Astrocyte (in vitro differentiated cells and primary cell): ENCODE measurements around the gene JTB. TPM values are rescaled to one million over a fixed set of nuclear protein-coding genes. Genes with fewer than 3 reads are reported as not detected.
A peak's percentile ranks its signal among the peaks of the same experiment; 100 is the strongest.
"Not testable (repeated sequence)": the region's sequence is repeated elsewhere in the genome, so short reads cannot be mapped to it uniquely, and the experiment has no call there.

Source experiments
- DNase-seq: peaks from one replicate; pipeline ENCODE4 v3.0.0-alpha.2; 2010; ENCODE audit warnings: low read depth
- FAIRE-seq: peaks from 2 replicates; lab custom pipeline; 2011; peaks lifted over from hg19 to GRCh38; lab: Jason Lieb, UNC
- H2AFZ ChIP-seq: 2 replicates; pipeline ENCODE4 v1.6.0; 2012; ENCODE audit warnings: low read depth, low read length, inconsistent platforms
- H3K27ac ChIP-seq: 2 replicates; pipeline ENCODE4 v1.5.1; 2011; ENCODE audit warnings: low read depth, low read length, inconsistent platforms
- H3K27me3 ChIP-seq: 2 replicates; pipeline ENCODE4 v1.6.0; 2011; ENCODE audit warnings: low read length, inconsistent platforms; ENCODE audit not compliant: insufficient read depth
- H3K36me3 ChIP-seq: 2 replicates; pipeline ENCODE4 v1.5.1; 2011; ENCODE audit warnings: low read length, inconsistent platforms; ENCODE audit not compliant: insufficient read depth
- H3K4me1 ChIP-seq: 2 replicates; pipeline ENCODE4 v1.5.1; 2011; ENCODE audit warnings: low read length, inconsistent platforms; ENCODE audit not compliant: insufficient read depth
- H3K4me2 ChIP-seq: 2 replicates; pipeline ENCODE4 v1.6.0; 2012; ENCODE audit warnings: low read length, inconsistent platforms
- H3K4me3 ChIP-seq: 2 replicates; pipeline ENCODE4 v1.5.1; 2011; ENCODE audit warnings: low read depth, mild to moderate bottlenecking, low read length, inconsistent platforms; ENCODE audit not compliant: insufficient read depth
- H3K79me2 ChIP-seq: 2 replicates; pipeline ENCODE4 v1.6.0; 2012; ENCODE audit warnings: mild to moderate bottlenecking, low read length, inconsistent platforms; ENCODE audit not compliant: insufficient read depth
- H3K9ac ChIP-seq: 2 replicates; pipeline ENCODE4 v1.6.0; 2012; ENCODE audit warnings: mild to moderate bottlenecking, low read length, inconsistent platforms
- H3K9me3 ChIP-seq: 2 replicates; pipeline ENCODE4 v1.5.1; 2012; ENCODE audit warnings: low read depth, mild to moderate bottlenecking, low read length, inconsistent platforms; ENCODE audit not compliant: insufficient read depth
- H4K20me1 ChIP-seq: 2 replicates; pipeline ENCODE4 v1.6.0; 2012; ENCODE audit warnings: low read length, inconsistent platforms; ENCODE audit not compliant: insufficient read depth
- H3K27ac Mint-ChIP-seq: one replicate; pipeline ENCODE4 v1.8.0; 2021; ENCODE audit warnings: mild to moderate bottlenecking, mixed read lengths; ENCODE audit not compliant: unreplicated experiment
- H3K27me3 Mint-ChIP-seq: one replicate; pipeline ENCODE4 v1.8.0; 2021; ENCODE audit warnings: low read depth, mixed read lengths; ENCODE audit not compliant: unreplicated experiment
- H3K36me3 Mint-ChIP-seq: one replicate; pipeline ENCODE4 v1.8.0; 2021; ENCODE audit warnings: low read depth, mixed read lengths; ENCODE audit not compliant: unreplicated experiment
- H3K4me1 Mint-ChIP-seq: one replicate; pipeline ENCODE4 v1.8.0; 2021; ENCODE audit warnings: low read depth, mixed read lengths; ENCODE audit not compliant: unreplicated experiment
- H3K4me3 Mint-ChIP-seq: one replicate; pipeline ENCODE4 v1.8.0; 2021; ENCODE audit warnings: mild to moderate bottlenecking, moderate library complexity, mixed read lengths; ENCODE audit not compliant: unreplicated experiment
- H3K9me3 Mint-ChIP-seq: one replicate; pipeline ENCODE4 v1.8.0; 2021; ENCODE audit warnings: mild to moderate bottlenecking, mixed read lengths; ENCODE audit not compliant: unreplicated experiment
- EZH2 ChIP-seq: IDR thresholded peaks from 2 replicates; pipeline ENCODE4 v1.6.1; 2012; ENCODE audit warnings: mild to moderate bottlenecking, low read length, inconsistent platforms; ENCODE audit not compliant: insufficient read depth
- total RNA-seq: library from RNA; stranded (reverse); gene quantifications from 2 replicates; pipeline ENCODE4 v1.2.1, GENCODE V29; 2021
- TF ChIP-seq, protein P1 (sequence below): IDR thresholded peaks from 2 replicates; pipeline ENCODE4 v1.5.1; 2011; ENCODE audit warnings: low read depth, mild to moderate bottlenecking, inconsistent platforms, low read length, moderate library complexity; ENCODE audit not compliant: insufficient read depth

The JTB gene
- total RNA-seq, 1 donor from 2014 or later, result 103 TPM

DNA sequence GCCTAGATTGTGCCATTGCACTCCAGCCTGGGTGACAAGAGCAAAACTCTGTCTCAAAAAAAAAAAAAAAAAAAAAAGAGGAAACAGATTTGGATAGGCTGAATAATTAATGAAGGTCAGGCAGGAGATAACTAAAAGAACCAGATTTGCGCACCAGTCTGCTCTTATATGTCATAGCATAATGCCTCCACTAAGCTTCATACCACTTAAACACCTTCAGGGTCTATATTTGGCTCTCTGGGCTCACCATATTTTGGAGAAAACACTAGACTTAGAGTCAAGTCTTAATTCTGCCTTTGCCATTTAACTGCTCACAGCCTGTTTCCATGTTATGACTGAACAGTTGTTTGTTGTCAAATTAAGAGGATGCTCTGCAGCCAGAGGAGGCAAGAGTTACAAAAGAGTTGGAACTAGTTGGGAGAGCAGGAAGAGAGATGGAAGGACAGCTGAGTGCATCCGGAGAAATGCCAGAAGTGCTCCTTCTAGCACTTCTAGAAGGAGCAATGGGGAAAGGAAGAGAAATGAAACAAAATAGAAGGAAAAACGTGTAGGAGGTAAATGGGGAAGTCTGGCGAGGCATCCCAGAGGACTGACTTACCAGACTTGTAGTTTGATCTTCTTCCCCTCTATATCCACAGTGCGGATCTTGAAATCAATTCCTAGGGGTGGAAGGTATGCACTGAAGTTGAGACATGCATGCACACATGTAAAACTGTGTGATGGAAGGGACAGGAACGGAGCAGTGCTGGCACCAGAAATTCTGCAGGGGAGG is 6.8 kb upstream of the JTB start:
- Histone ChIP-seq H3K4me1 (peaks cover 17% of the 10 kb centered on the region), H3K4me3 (peak overlapping the region; percentile 100), H3K9me3 (no peaks in the 10 kb centered on the region), H3K36me3 (peaks cover 13% of the 10 kb centered on the region), H4K20me1 (peaks cover 8% of the 10 kb centered on the region), H3K27ac (no peak overlapping the region), H3K4me2 (peak overlapping the region; percentile 100), H3K9ac (peak overlapping the region; percentile 99), H3K79me2 (peaks cover 28% of the 10 kb centered on the region), H2AFZ (no peak overlapping the region), H3K27me3 (no peaks in the 10 kb centered on the region)
- Mint-ChIP-seq H3K9me3 (no peaks in the 10 kb centered on the region), H3K27me3 (no peaks in the 10 kb centered on the region), H3K27ac (no peak overlapping the region), H3K36me3 (peaks cover 10% of the 10 kb centered on the region), H3K4me3 (peak overlapping the region; percentile 99), H3K4me1 (peaks cover 11% of the 10 kb centered on the region)
- no peak for DNase-seq
- no peak for FAIRE-seq
- no peak for TF ChIP-seq EZH2
- TF ChIP-seq, protein P1, sequence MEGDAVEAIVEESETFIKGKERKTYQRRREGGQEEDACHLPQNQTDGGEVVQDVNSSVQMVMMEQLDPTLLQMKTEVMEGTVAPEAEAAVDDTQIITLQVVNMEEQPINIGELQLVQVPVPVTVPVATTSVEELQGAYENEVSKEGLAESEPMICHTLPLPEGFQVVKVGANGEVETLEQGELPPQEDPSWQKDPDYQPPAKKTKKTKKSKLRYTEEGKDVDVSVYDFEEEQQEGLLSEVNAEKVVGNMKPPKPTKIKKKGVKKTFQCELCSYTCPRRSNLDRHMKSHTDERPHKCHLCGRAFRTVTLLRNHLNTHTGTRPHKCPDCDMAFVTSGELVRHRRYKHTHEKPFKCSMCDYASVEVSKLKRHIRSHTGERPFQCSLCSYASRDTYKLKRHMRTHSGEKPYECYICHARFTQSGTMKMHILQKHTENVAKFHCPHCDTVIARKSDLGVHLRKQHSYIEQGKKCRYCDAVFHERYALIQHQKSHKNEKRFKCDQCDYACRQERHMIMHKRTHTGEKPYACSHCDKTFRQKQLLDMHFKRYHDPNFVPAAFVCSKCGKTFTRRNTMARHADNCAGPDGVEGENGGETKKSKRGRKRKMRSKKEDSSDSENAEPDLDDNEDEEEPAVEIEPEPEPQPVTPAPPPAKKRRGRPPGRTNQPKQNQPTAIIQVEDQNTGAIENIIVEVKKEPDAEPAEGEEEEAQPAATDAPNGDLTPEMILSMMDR, result no peak

DNA sequence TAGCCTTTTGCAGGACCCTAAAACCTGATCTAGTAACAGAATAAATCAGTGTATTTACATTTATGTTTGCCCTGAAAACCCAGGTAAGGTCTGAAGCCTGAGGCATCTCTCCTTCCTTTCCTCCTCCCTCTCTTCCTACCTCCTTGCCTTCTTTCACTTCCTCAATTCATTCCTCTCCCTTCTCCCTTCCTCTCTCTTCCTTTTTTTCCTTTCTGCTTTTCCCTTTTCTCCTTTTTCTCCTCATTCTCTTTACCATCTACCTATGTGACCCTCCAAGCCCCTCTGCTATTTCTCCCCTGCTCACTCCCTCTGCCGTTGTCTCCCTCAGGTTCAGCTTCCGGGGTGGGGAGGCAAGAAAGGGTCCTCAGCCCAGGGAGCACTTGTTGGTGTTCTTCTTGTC is 4.3 kb upstream of the JTB start:
- H3K9me3 Mint-ChIP-seq, DNase-seq, H3K27ac ChIP-seq, H3K4me2 ChIP-seq, H3K4me3 ChIP-seq, H3K9me3 ChIP-seq, H3K27me3 ChIP-seq, H3K4me1 Mint-ChIP-seq, H4K20me1 ChIP-seq, FAIRE-seq, H2AFZ ChIP-seq, H3K27me3 Mint-ChIP-seq, H3K27ac Mint-ChIP-seq, H3K9ac ChIP-seq, H3K4me3 Mint-ChIP-seq: not testable (repeated sequence)
- H3K4me1 ChIP-seq, result peaks cover 23% of the 10 kb centered on the region
- H3K36me3 ChIP-seq, result peaks cover 16% of the 10 kb centered on the region
- peaks cover 10% of the 10 kb centered on the region for H3K36me3 Mint-ChIP-seq
- peaks cover 35% of the 10 kb centered on the region for H3K79me2 ChIP-seq

DNA sequence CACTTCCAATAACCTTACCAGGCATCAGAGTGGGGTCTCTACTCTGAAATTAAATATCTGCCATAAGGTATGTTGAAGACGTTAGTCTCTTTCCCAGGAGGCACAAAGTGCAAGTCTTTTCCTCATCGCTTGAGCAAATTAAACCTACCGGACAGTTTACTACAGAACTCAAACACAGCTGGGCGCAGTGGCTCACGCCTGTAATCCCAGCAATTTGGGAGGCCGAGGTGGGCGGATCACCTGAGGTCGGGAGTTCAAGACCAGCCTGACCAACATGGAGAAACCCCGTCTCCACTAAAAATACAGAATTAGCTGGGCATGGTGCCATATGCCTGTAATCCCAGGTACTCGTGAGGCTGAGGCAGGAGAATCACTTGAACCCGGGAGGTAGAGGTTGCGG is 1.6 kb upstream of the JTB start:
- not testable (repeated sequence) for H3K4me3 ChIP-seq, H3K4me2 ChIP-seq, H3K4me3 Mint-ChIP-seq, H2AFZ ChIP-seq, H3K9me3 ChIP-seq, H3K4me1 ChIP-seq, DNase-seq, H3K9ac ChIP-seq, H3K9me3 Mint-ChIP-seq, H3K27ac Mint-ChIP-seq, H3K4me1 Mint-ChIP-seq, H3K27ac ChIP-seq, H3K27me3 Mint-ChIP-seq, H3K27me3 ChIP-seq, FAIRE-seq
- H3K36me3 Mint-ChIP-seq, result peaks cover 20% of the 10 kb centered on the region
- Histone ChIP-seq H3K79me2 (peaks cover 30% of the 10 kb centered on the region), H3K36me3 (peaks cover 28% of the 10 kb centered on the region), H4K20me1 (peaks cover 12% of the 10 kb centered on the region)
